Measurements from ENCODE around the gene POU2F2. TPM values are rescaled to one million over a fixed set of nuclear protein-coding genes. Genes with fewer than 3 reads are reported as not detected.

The POU2F2 gene
- polyA plus RNA-seq, 6 donors from 2014 or later, result 16.5 to 96.9 (median 24.0) TPM

DNA sequence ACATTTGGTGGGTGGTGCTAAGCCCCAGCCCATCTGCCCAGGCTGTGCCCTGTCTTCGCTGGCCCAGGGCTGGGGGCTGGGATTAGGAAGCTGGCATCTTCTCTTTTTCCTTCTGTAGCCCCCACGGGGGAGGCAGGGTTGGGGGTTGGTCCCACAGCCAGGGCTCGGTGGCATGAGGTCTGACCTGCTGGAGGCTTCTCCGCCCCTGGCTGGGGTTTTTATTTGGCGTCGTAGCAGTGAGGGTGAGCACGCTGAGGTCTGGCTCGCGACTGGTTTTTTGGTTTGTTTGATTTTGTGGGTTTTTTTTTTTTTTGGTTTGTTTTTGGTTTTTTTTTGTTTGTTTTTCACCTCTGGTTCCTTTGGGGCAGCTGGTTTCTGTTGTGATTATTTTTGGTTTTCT, 41.6 kb downstream of the POU2F2 start:
- peak overlapping the region in 5 of 8 donors; percentile 5 to 53 (median 32) for H3K4me3 Mint-ChIP-seq
- no peaks in the 10 kb centered on the region for H3K27me3 Mint-ChIP-seq
- ATAC-seq (ENCODE audit: low read depth in 2 of 2) (peak; percentile 17 to 19), DNase-seq (no peak)
- peak overlapping the region; percentile 60 to 97 (median 84) for H3K27ac Mint-ChIP-seq
- peaks cover 0 to 23% of the 10 kb centered on the region in 2 donors for H3K36me3 Mint-ChIP-seq
- peaks cover 47 to 64% (median 61%) of the 10 kb centered on the region in 3 donors for H3K4me1 Mint-ChIP-seq
- no peaks in the 10 kb centered on the region for H3K9me3 Mint-ChIP-seq

DNA sequence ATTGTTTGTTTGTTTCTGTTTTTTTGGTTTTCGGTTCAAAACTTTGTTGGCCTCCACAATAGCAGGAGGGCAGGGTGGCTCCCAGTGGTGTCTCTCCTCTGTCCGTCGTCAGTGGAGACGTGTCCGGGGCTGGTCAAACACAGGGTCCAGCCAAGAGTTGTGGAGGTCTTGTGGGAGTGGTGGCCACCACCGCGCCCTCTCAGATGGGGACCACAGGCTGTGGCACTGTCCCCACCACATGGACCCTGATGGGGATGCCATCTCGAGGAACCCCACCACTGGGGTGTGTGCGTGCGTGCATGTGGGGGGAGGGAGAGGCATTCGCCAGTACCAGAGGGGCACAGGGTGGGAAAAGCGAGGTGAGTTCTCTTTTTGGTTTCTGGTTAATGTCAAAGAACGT, 42.5 kb downstream of the POU2F2 start:
- ATAC-seq (ENCODE audit: low read depth in 2 of 2) (no peak), DNase-seq (no peak)
- Mint-ChIP-seq H3K4me1 (peaks cover 48 to 66% (median 66%) of the 10 kb centered on the region in 3 donors), H3K9me3 (no peaks in the 10 kb centered on the region), H3K4me3 (peak overlapping the region in 1 of 8 donors; percentile 65), H3K36me3 (peaks cover 0 to 18% of the 10 kb centered on the region in 2 donors), H3K27me3 (no peaks in the 10 kb centered on the region), H3K27ac (peak overlapping the region in 4 of 6 donors; percentile 65 to 90 (median 78))

DNA sequence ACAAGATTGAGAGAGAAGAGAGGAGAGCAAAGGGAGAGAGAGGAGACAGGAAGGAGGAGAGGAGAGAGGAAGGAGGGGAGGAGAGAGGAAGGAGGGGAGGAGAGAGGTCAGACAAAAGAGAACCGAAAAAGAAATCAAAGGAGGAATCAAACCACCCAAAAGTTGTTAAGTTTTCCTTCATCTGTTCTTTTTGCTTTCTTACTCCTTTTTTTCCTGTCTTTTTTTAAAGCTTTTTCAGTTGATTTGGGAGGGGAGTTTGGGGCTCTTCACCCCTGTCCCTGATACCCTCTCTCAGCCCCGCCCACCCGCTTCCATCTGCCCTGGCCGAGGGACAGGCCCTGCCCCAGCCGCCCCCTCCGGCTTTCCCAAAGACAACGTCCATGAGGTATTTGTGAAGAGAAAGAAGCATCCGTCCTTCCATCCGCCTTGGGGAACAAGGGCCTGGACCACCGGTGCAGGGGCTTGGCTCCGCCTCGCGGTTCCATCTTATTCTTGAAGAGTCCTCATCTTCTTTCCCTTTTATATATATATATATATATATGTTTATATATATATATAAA, 43.0 kb downstream of the POU2F2 start:
- Mint-ChIP-seq H3K27me3 (no peaks in the 10 kb centered on the region), H3K9me3 (no peaks in the 10 kb centered on the region), H3K27ac (peak overlapping the region in 4 of 6 donors; percentile 89 to 98 (median 93)), H3K4me3 (no peak overlapping the region), H3K4me1 (peaks cover 46 to 66% (median 61%) of the 10 kb centered on the region in 3 donors), H3K36me3 (peaks cover 0 to 13% of the 10 kb centered on the region in 2 donors)
- ATAC-seq (ENCODE audit: low read depth in 2 of 2), result no peak
- no peak for DNase-seq

GRCh38 chr19:42088471-42089190, 43.6 kb downstream of the POU2F2 start:
- H3K27me3 Mint-ChIP-seq, result no peaks in the 10 kb centered on the region
- no peaks in the 10 kb centered on the region for H3K9me3 Mint-ChIP-seq
- DNase-seq (no peak), ATAC-seq (ENCODE audit: low read depth in 2 of 2) (no peak)
- peak overlapping the region in 4 of 6 donors; percentile 57 to 98 (median 93) for H3K27ac Mint-ChIP-seq
- H3K4me1 Mint-ChIP-seq, result peaks cover 44 to 66% (median 60%) of the 10 kb centered on the region in 3 donors
- peak overlapping the region in 1 of 8 donors; percentile 11 for H3K4me3 Mint-ChIP-seq
- peaks cover 0 to 8% of the 10 kb centered on the region in 2 donors for H3K36me3 Mint-ChIP-seq

- ATAC-seq (ENCODE audit: low read depth in 2 of 2) (no peak), DNase-seq (no peak)
- peaks cover 46 to 61% (median 56%) of the 10 kb centered on the region in 3 donors for H3K4me1 Mint-ChIP-seq
- H3K4me3 Mint-ChIP-seq, result peak overlapping the region in 1 of 8 donors; percentile 51
- H3K27ac Mint-ChIP-seq, result peak overlapping the region in 2 of 6 donors; percentile 29 to 63
- no peaks in the 10 kb centered on the region for H3K27me3 Mint-ChIP-seq
- H3K9me3 Mint-ChIP-seq, result no peaks in the 10 kb centered on the region
- peaks cover 0 to 8% of the 10 kb centered on the region in 2 donors for H3K36me3 Mint-ChIP-seq
Observed at GRCh38 chr19:42086770-42087550, 45.3 kb downstream of the POU2F2 start.

GRCh38 chr19:42086188-42086736, 46.0 kb downstream of the POU2F2 start:
- H3K27me3 Mint-ChIP-seq, result no peaks in the 10 kb centered on the region
- H3K36me3 Mint-ChIP-seq, result peaks cover 0 to 8% of the 10 kb centered on the region in 2 donors
- ATAC-seq (ENCODE audit: low read depth in 2 of 2) (no peak), DNase-seq (no peak)
- peak overlapping the region in 4 of 6 donors; percentile 26 to 67 (median 48) for H3K27ac Mint-ChIP-seq
- no peak overlapping the region for H3K4me3 Mint-ChIP-seq
- H3K9me3 Mint-ChIP-seq, result no peaks in the 10 kb centered on the region
- H3K4me1 Mint-ChIP-seq, result peaks cover 53 to 62% (median 59%) of the 10 kb centered on the region in 3 donors

- Mint-ChIP-seq H3K4me1 (peaks cover 33 to 37% (median 35%) of the 10 kb centered on the region in 3 donors), H3K27me3 (no peaks in the 10 kb centered on the region), H3K36me3 (no peaks in the 10 kb centered on the region), H3K9me3 (no peaks in the 10 kb centered on the region), H3K27ac (no peak overlapping the region), H3K4me3 (no peak overlapping the region)
- DNase-seq (no peak), ATAC-seq (ENCODE audit: low read depth in 2 of 2) (no peak)
Observed at GRCh38 chr19:42083537-42083936, 48.7 kb downstream of the POU2F2 start.

GRCh38 chr19:42081584-42082203, 50.6 kb downstream of the POU2F2 start:
- ATAC-seq (ENCODE audit: low read depth in 2 of 2) (peak; percentile 58 to 70), DNase-seq (no peak)
- H3K27ac Mint-ChIP-seq, result peak overlapping the region in 4 of 6 donors; percentile 42 to 78 (median 66)
- H3K4me3 Mint-ChIP-seq, result peak overlapping the region in 3 of 8 donors; percentile 10 to 73 (median 62)
- no peaks in the 10 kb centered on the region for H3K27me3 Mint-ChIP-seq
- H3K36me3 Mint-ChIP-seq, result no peaks in the 10 kb centered on the region
- H3K4me1 Mint-ChIP-seq, result peaks cover 37 to 42% (median 41%) of the 10 kb centered on the region in 3 donors
- H3K9me3 Mint-ChIP-seq, result no peaks in the 10 kb centered on the region

GRCh38 chr19:42080764-42081375, 51.4 kb downstream of the POU2F2 start:
- Mint-ChIP-seq H3K36me3 (peaks cover 0 to 2% of the 10 kb centered on the region in 2 donors), H3K9me3 (no peaks in the 10 kb centered on the region), H3K4me1 (peaks cover 39 to 42% (median 40%) of the 10 kb centered on the region in 3 donors), H3K4me3 (peak overlapping the region in 1 of 8 donors; percentile 73), H3K27me3 (no peaks in the 10 kb centered on the region), H3K27ac (peak overlapping the region in 1 of 6 donors; percentile 67)
- no peak for ATAC-seq (ENCODE audit: low read depth in 2 of 2)
- no peak for DNase-seq

GRCh38 chr19:42079886-42080763, 52.1 kb downstream of the POU2F2 start:
- H3K27ac Mint-ChIP-seq, result no peak overlapping the region
- peaks cover 42 to 45% (median 45%) of the 10 kb centered on the region in 3 donors for H3K4me1 Mint-ChIP-seq
- DNase-seq (no peak), ATAC-seq (ENCODE audit: low read depth in 2 of 2) (no peak)
- peaks cover 0 to 8% of the 10 kb centered on the region in 2 donors for H3K36me3 Mint-ChIP-seq
- peak overlapping the region in 1 of 8 donors; percentile 40 for H3K4me3 Mint-ChIP-seq
- H3K27me3 Mint-ChIP-seq, result no peaks in the 10 kb centered on the region
- H3K9me3 Mint-ChIP-seq, result peaks cover 0 to 5% (median 0%) of the 10 kb centered on the region in 7 donors

DNA sequence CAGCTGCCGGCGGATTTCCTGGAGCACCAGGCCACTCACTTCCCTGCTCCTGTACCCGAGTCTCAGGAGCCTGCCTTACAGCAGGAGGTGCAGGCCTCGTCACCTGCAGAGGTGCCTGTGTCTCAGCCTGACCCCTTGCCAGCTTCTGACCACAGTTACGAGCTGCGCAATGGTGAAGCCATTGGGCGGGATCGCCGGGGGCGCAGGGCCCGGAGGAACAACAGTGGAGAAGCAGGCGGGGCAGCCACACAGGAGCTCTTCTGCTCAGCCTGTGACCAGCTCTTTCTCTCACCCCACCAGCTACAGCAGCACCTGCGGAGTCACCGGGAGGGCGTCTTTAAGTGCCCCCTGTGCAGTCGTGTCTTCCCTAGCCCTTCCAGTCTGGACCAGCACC, 53.0 kb downstream of the POU2F2 start:
- H3K27me3 Mint-ChIP-seq, result no peaks in the 10 kb centered on the region
- ATAC-seq (ENCODE audit: low read depth in 2 of 2) (no peak), DNase-seq (no peak)
- H3K9me3 Mint-ChIP-seq, result peaks cover 0 to 5% (median 0%) of the 10 kb centered on the region in 7 donors
- peak overlapping the region in 2 of 6 donors; percentile 5 to 19 for H3K27ac Mint-ChIP-seq
- peaks cover 0 to 8% of the 10 kb centered on the region in 2 donors for H3K36me3 Mint-ChIP-seq
- peaks cover 41 to 51% (median 43%) of the 10 kb centered on the region in 3 donors for H3K4me1 Mint-ChIP-seq
- H3K4me3 Mint-ChIP-seq, result peak overlapping the region in 1 of 8 donors; percentile 92

All from naive B cell (primary cell).